Activated CD8-positive, alpha-beta memory T cell treated with anti-CD3 and anti-CD28 coated beads for 48 hours (primary cell): ENCODE results near the gene FOXL2NB.
A peak's percentile ranks its signal among the peaks of the same experiment; 100 is the strongest.

Experiments
- DNase-seq, 3 experiments: peaks; one replicate each; pipeline ENCODE4 v3.0.0-alpha.2; 2020; ENCODE audit warnings: low read depth in 2 of 3, low spot score in 2 of 3

FOXL2NB gene

GRCh38 chr3:138928727-138929372 lies 18.2 kb upstream of the FOXL2NB start:
- DNase-seq = no peak

GRCh38 chr3:138933068-138933668 lies 13.8 kb upstream of the FOXL2NB start:
- DNase-seq = no peak

DNA sequence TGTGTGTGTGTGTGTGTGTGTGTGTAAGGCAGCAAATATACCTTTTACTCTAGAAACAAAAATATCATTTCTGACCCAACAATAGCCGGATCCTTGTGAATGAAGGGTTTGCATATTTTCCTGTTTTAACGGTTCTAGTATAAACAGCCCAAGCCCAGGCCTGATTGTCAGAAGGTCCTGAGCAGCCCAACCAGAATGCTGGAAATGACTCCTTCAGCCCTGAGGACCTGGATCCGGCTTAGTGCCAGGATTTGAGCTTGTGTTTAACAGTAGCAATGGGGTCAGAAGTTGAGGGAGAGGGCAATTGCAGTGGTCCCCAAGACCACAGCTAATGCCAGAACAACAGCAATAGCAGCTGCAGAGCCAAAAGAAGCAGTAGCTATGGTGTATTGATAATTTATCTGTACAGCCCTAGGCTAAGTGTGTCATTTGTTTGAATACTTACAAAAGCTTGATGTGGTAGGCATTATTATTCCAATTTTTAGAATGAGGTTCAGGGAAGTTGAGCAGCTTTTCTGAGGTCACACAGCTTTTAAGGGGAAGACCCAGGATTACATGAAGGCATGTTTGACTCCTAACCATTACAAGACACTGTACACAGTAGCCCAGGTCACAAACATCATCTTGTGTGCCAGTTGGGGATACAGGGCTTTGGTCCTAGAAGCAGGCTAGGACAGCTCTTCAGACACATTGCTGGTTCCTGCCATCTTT lies 12.9 kb upstream of the FOXL2NB start:
- DNase-seq = no peak

GRCh38 chr3:138935505-138935862 lies 11.5 kb upstream of the FOXL2NB start:
- no peak for DNase-seq

DNA sequence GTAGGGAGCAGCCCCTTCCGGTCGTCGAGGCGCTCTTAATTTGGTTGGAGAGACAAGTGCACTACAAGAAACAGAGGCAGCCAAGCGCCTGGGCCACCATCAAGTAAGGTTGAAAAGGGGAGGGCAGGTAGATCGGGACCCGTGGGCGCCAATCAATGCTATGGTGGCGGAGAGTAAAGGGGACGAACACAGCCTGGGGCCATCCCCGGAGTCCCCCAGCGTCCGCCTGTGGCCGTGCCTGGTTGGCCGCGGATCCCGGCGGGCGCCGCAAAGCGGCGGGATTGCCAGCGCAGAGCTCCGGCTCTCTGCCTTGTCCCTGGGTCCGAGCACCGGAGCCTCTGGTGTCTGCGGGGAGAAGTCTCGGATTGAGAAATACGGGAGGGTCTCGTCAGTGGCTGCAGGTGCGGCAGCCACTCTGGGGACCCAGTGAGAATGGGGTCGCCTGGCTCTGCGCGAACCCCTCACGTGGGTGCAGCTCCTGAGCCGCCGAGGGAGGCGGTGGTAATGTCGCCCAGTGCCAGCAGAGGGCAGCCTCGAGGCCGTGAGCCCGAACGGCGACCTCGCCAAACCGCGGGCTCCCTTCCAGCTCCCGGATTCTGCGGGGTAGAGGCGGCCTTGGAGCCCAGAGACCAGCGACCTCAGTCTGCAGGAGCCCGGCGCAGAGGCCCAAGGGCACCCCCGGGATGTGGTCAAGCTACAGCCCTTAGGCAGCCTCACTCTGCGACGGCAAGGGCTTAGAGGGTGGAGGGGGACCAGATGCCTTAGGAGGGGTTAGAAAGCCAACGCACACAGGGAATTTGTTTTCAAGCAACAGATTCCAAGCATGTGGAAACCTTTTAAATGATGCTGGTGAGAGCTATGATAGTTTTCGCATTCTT lies 10.9 kb upstream of the FOXL2NB start:
- DNase-seq = peak in 1 of 3 experiments; percentile 65

- no peak for DNase-seq
Observed at GRCh38 chr3:138936741-138937689, 10.0 kb upstream of the FOXL2NB start.

- DNase-seq = no peak
Observed at GRCh38 chr3:138937690-138938055, 9.3 kb upstream of the FOXL2NB start.

DNA sequence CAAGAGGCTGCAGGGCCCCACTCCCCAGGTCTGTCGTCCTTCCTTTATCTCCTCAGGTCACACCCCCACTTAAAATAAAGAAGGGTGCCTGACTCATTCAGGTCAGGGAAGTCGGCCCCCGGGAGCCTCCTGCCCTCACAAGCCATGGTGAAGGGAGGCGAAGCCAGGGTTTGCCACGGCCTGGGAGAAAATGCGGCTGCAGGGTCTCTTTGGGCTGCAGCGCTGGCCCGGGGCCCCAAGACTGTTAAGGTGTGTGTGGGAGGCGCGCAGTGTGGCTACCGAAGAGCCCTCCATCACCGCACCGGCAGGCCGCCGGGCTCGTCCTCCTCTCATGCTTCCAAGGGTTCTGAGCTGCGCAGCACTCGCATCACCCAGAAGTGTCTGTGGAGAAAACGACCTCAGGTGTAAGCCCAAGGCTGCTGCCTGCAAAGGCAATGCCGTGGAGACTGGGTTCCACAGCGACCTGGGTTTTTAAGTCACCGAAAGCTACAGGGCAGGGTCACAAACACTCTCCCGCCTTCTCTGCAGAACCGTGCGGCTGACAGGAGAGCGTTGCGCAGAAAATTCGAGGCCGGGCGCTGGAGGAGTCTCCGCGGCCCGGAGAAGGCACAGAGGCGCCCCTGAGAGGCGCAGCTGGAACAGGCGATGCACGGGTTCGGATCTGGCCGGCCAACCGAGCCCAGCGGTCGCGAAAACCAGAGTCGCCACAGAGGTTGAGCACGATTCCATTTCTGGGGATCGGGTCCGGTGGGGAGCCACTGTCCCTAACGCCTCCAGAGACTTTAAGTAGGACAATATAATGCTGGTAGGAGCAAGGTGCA lies 8.8 kb upstream of the FOXL2NB start:
- no peak for DNase-seq

GRCh38 chr3:138938877-138939560 lies 8.0 kb upstream of the FOXL2NB start:
- DNase-seq = no peak

- no peak for DNase-seq
Observed at GRCh38 chr3:138939561-138940241, 7.3 kb upstream of the FOXL2NB start.

DNA sequence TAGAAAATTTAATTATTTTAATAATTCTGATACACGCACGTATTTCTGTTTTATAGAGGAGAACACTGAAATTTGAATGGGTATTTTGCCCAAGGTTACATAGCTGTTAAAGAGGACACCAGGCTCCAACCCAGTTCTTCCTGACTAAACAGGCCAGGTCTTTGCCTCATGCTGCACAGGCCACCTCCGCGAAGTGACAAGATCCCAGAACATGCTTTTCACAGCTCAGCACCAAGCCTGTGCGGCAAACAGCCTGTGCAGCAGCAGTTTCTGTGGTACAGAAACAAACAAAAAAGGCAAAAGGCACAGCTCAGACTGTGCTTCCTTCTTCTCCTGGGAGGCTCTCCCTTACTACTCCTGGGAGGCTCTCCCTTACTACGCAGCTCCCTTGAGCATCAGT lies 6.6 kb upstream of the FOXL2NB start:
- no peak for DNase-seq

- no peak for DNase-seq
Observed at GRCh38 chr3:138941259-138941885, 5.6 kb upstream of the FOXL2NB start.

DNA sequence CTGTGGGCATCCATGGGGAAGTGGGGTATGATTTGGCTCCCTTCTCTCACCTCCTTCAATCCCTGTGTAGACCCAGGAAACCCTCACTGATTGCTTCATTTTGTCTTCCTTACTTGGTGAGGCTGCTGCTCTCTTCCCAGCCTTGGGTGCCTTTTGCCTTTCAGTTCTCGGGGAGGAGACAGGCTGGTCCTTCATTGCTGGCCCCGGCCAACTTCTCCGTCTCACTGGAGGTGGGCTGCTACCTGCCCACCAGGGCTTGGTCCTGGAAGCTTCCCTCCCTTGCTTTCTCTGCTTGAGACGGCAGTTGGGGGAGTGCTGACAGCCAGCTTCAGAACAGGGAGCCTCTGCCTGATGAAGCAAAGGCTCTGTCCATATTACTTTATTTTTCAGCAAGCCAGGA lies 4.7 kb upstream of the FOXL2NB start:
- no peak for DNase-seq

- no peak for DNase-seq
Observed at GRCh38 chr3:138942861-138943623, 4.0 kb upstream of the FOXL2NB start.

DNA sequence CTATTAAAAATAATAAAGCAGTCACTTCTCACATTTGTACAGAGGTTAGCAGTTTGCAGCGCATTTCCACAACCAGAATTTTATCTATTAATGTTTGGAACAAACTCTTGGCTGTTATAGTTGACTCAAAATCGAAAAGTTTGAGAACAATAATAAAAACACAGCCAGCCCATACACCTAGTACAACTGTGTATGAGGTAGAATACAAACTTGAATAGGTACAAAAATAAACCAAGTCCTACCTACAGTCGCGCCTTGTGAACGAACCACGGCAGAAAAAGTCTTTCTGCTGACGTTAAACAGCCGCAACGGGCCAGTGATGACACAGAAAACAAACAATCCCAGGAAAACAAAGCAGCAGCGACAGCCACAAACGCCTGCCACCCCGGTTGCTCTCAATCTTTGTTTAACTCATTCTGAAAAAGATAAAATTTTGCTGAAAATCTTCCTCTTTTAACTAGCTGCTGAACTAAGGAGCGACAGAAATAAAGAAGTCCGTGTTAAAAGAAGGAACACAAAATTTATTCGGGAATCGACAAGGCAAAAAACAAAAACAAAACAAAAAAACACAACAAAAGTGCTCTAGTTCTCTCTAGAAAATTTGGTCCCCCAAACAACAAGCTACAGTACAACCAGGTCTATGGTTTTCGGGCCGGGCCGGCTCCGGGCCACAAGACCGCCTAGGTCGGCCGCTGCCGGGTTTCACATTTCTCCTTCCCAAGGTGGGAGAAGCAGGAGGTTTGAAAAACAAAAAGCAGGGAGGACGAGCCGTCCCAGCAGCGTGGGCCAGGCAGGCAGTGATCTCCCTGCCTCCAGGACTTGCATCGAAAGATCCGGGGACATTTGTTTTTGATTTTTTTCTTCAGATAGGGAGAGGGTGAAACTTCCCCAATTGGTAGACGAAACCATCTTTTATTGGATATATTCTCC lies 3.0 kb upstream of the FOXL2NB start:
- DNase-seq = no peak

GRCh38 chr3:138944654-138944928 lies 2.4 kb upstream of the FOXL2NB start:
- DNase-seq = no peak
